LNCAP (cell line): ENCODE measurements around the gene NAP1L4.

Experiments used
- TF ChIP-seq, protein P1 (sequence below): fragments of 450-650 bp; IDR thresholded peaks from 2 replicates; pipeline ENCODE4 v1.5.1; 2017; ENCODE audit warnings: mild to moderate bottlenecking

NAP1L4 gene

GRCh38 chr11:2977113-2977512 is 15.0 kb downstream of the NAP1L4 start:
- TF ChIP-seq, protein P1, sequence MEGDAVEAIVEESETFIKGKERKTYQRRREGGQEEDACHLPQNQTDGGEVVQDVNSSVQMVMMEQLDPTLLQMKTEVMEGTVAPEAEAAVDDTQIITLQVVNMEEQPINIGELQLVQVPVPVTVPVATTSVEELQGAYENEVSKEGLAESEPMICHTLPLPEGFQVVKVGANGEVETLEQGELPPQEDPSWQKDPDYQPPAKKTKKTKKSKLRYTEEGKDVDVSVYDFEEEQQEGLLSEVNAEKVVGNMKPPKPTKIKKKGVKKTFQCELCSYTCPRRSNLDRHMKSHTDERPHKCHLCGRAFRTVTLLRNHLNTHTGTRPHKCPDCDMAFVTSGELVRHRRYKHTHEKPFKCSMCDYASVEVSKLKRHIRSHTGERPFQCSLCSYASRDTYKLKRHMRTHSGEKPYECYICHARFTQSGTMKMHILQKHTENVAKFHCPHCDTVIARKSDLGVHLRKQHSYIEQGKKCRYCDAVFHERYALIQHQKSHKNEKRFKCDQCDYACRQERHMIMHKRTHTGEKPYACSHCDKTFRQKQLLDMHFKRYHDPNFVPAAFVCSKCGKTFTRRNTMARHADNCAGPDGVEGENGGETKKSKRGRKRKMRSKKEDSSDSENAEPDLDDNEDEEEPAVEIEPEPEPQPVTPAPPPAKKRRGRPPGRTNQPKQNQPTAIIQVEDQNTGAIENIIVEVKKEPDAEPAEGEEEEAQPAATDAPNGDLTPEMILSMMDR, result no peak

GRCh38 chr11:2976294-2977063 is 15.7 kb downstream of the NAP1L4 start:
- TF ChIP-seq, protein P1, result no peak

- TF ChIP-seq, protein P1, result peak; percentile 38; the same call in 1 of the 2 replicates
Observed at GRCh38 chr11:2975594-2975993, 16.5 kb downstream of the NAP1L4 start.

GRCh38 chr11:2974272-2974671 is 17.9 kb downstream of the NAP1L4 start:
- TF ChIP-seq, protein P1, result no peak

- TF ChIP-seq, protein P1, result no peak
Observed at GRCh38 chr11:2968341-2968900, 23.7 kb downstream of the NAP1L4 start.

GRCh38 chr11:2964782-2965181 is 27.3 kb downstream of the NAP1L4 start:
- TF ChIP-seq, protein P1, result no peak

- TF ChIP-seq, protein P1, result no peak
Observed at GRCh38 chr11:2963761-2964160, 28.4 kb downstream of the NAP1L4 start.
